Vagina (tissue), 2 donors: Measurements from ENCODE around the gene RTN3. TPM values are rescaled to one million over a fixed set of nuclear protein-coding genes. Genes with fewer than 3 reads are reported as not detected.

Experiments used
- DNase-seq, 2 donors: peaks; one replicate each; pipeline ENCODE4 v3.0.0-alpha.2; 2017; ENCODE audit errors: extremely low spot score in 2 of 2
- H3K27ac ChIP-seq: fragments of 200-600 bp; sonication (generic); one replicate; pipeline ENCODE4 v1.5.1; 2019
- H3K27me3 ChIP-seq: fragments of 200-600 bp; sonication (generic); one replicate; pipeline ENCODE4 v1.5.1; 2019
- H3K36me3 ChIP-seq, 2 donors: fragments of 200-600 bp; sonication (generic); one replicate each; pipeline ENCODE4 v1.5.1; 2017 to 2019
- H3K4me1 ChIP-seq: fragments of 200-600 bp; sonication (generic); one replicate; pipeline ENCODE4 v1.5.1; 2019
- H3K4me3 ChIP-seq, 2 donors: fragments of 200-600 bp; sonication (generic); 1 replicate in 1 of 2; 2 replicates in 1 of 2; pipeline ENCODE4 v1.5.1; 2016 to 2019
- H3K9me3 ChIP-seq: fragments of 200-600 bp; sonication (generic); one replicate; pipeline ENCODE4 v1.5.1; 2019
- CTCF ChIP-seq, 3 experiments: fragments of 450-650 bp in 2 of 3; fragments of 200-600 bp in 1 of 3; sonication (generic) in 1 of 3; IDR thresholded peaks; one replicate each; pipeline ENCODE4 v1.5.1; 2017 to 2019; ENCODE audit warnings: antibody characterized with exemption in 3 of 3, mild to moderate bottlenecking in 2 of 3, moderate library complexity in 2 of 3
- POLR2A ChIP-seq, 2 donors: fragments of 450-650 bp; IDR thresholded peaks; one replicate each; pipeline ENCODE4 v1.6.1; 2017; ENCODE audit warnings: antibody characterized with exemption in 2 of 2, mild to moderate bottlenecking in 2 of 2, moderate library complexity in 2 of 2
- POLR2AphosphoS5 ChIP-seq, 2 donors: sonication (generic); formaldehyde crosslinking; IDR thresholded peaks; one replicate each; pipeline ENCODE4 v1.9.0; 2017; ENCODE audit warnings: antibody characterized with exemption in 2 of 2, mild to moderate bottlenecking in 2 of 2, low read depth in 1 of 2; ENCODE audit not compliant: insufficient read depth in 1 of 2
- intact Hi-C: fragments of 100-400 bp; cut with DNase I; formaldehyde crosslinking; loops from one replicate; pipeline ENCODE4 v1.15.1; 2023
- total RNA-seq: library from RNA; depleted of rRNA; stranded (reverse); fragments of >200 nt; gene quantifications from one replicate; pipeline ENCODE4 v1.2.3, GENCODE V29; 2016

Gene RTN3
- total RNA-seq, 1 donor from 2014 or later = 75.1 TPM

DNA sequence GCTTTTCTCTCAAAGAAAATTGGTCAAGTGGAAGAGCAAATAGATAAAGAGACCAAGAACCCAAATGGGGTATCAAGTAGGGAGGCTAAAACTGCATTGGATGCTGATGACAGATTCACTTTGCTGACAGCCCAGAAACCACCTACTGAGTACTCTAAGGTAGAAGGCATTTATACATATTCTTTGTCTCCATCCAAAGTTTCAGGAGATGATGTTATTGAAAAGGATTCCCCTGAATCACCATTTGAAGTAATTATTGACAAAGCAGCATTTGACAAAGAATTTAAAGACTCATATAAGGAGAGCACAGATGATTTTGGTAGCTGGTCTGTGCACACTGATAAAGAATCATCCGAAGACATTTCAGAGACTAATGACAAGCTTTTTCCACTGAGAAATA lies 37.7 kb downstream of the RTN3 start:
- intact Hi-C loops = no loop called here
- no peaks in the 10 kb centered on the region for H3K36me3 ChIP-seq
- H3K4me1 ChIP-seq = no peaks in the 10 kb centered on the region
- DNase-seq = no peak
- H3K9me3 ChIP-seq = no peaks in the 10 kb centered on the region
- TF ChIP-seq CTCF (IDR thresholded peaks at IDR 0.05) (no peak), POLR2AphosphoS5 (IDR thresholded peaks at IDR 0.05; ENCODE audit: insufficient read depth in 1 of 2, low read depth in 1 of 2) (no peak), POLR2A (IDR thresholded peaks at IDR 0.05) (no peak)
- H3K27ac ChIP-seq = no peak overlapping the region
- H3K27me3 ChIP-seq = no peaks in the 10 kb centered on the region
- no peak overlapping the region for H3K4me3 ChIP-seq

- Histone ChIP-seq H3K9me3 (no peaks in the 10 kb centered on the region), H3K36me3 (no peaks in the 10 kb centered on the region), H3K27ac (no peak overlapping the region), H3K27me3 (no peaks in the 10 kb centered on the region), H3K4me1 (no peaks in the 10 kb centered on the region), H3K4me3 (no peak overlapping the region)
- no peak for TF ChIP-seq POLR2AphosphoS5 (IDR thresholded peaks at IDR 0.05; ENCODE audit: insufficient read depth in 1 of 2, low read depth in 1 of 2)
- TF ChIP-seq POLR2A (IDR thresholded peaks at IDR 0.05) = no peak
- TF ChIP-seq CTCF (IDR thresholded peaks at IDR 0.05) = no peak
- intact Hi-C loops = no loop called here
- DNase-seq = no peak
Measured at GRCh38 chr11:63719987-63720386, 38.7 kb downstream of the RTN3 start.

DNA sequence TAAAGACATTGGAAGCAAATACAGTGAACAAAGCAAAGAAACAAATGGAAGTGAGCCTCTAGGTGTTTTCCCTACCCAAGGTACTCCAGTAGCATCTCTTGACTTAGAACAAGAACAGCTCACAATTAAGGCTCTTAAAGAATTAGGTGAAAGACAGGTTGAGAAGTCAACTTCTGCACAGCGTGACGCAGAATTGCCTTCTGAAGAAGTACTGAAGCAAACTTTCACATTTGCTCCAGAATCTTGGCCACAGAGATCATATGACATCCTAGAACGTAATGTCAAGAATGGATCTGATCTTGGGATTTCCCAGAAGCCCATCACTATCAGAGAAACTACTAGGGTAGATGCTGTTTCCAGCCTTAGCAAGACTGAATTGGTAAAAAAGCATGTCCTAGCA lies 39.3 kb downstream of the RTN3 start:
- Histone ChIP-seq H3K27me3 (no peaks in the 10 kb centered on the region), H3K4me1 (no peaks in the 10 kb centered on the region), H3K27ac (no peak overlapping the region), H3K36me3 (no peaks in the 10 kb centered on the region), H3K9me3 (no peaks in the 10 kb centered on the region), H3K4me3 (no peak overlapping the region)
- DNase-seq = no peak
- no peak for TF ChIP-seq POLR2A (IDR thresholded peaks at IDR 0.05)
- TF ChIP-seq POLR2AphosphoS5 (IDR thresholded peaks at IDR 0.05; ENCODE audit: insufficient read depth in 1 of 2, low read depth in 1 of 2) = no peak
- TF ChIP-seq CTCF (IDR thresholded peaks at IDR 0.05) = no peak
- intact Hi-C loops = no loop called here

- no peaks in the 10 kb centered on the region for H3K27me3 ChIP-seq
- no peak for DNase-seq
- no peak overlapping the region for H3K27ac ChIP-seq
- no peaks in the 10 kb centered on the region for H3K36me3 ChIP-seq
- H3K4me3 ChIP-seq = no peak overlapping the region
- no peak for TF ChIP-seq POLR2AphosphoS5 (IDR thresholded peaks at IDR 0.05; ENCODE audit: insufficient read depth in 1 of 2, low read depth in 1 of 2)
- TF ChIP-seq CTCF (IDR thresholded peaks at IDR 0.05) = no peak
- H3K9me3 ChIP-seq = no peaks in the 10 kb centered on the region
- no peaks in the 10 kb centered on the region for H3K4me1 ChIP-seq
- intact Hi-C loops = no loop called here
Measured at GRCh38 chr11:63729326-63729725, 48.0 kb downstream of the RTN3 start.

- Histone ChIP-seq H3K9me3 (no peaks in the 10 kb centered on the region), H3K27ac (no peak overlapping the region), H3K4me1 (no peaks in the 10 kb centered on the region), H3K4me3 (no peak overlapping the region), H3K27me3 (no peaks in the 10 kb centered on the region), H3K36me3 (no peaks in the 10 kb centered on the region)
- no peak for TF ChIP-seq POLR2AphosphoS5 (IDR thresholded peaks at IDR 0.05; ENCODE audit: insufficient read depth in 1 of 2, low read depth in 1 of 2)
- TF ChIP-seq CTCF (IDR thresholded peaks at IDR 0.05) = no peak
- no peak for TF ChIP-seq POLR2A (IDR thresholded peaks at IDR 0.05)
- intact Hi-C loops = loop anchor here (10.0 kb wide), 1 partner anchor 262 kb away; no protein-coding TSS in a partner anchor
- DNase-seq = no peak
Measured at GRCh38 chr11:63736864-63737263, 55.6 kb downstream of the RTN3 start.
